Fibroblast of villous mesenchyme (primary cell): ENCODE data around the gene DLGAP4. TPM values are rescaled to one million over a fixed set of nuclear protein-coding genes. Genes with fewer than 3 reads are reported as not detected.

Experiments used
- DNase-seq: peaks from one replicate; pipeline ENCODE4 v3.0.0-alpha.2; 2010; ENCODE audit warnings: low read depth
- H3K4me3 ChIP-seq: 2 replicates; pipeline ENCODE4 v1.5.1; 2011; ENCODE audit warnings: low read depth, mild to moderate bottlenecking, low read length
- CTCF ChIP-seq: IDR thresholded peaks from 2 replicates; pipeline ENCODE4 v1.5.1; 2012; ENCODE audit warnings: low read depth, mild to moderate bottlenecking, low read length; ENCODE audit not compliant: insufficient read depth
- total RNA-seq: library from RNA; depleted of rRNA; stranded (reverse); fragments of >200 nt; gene quantifications from 2 replicates; pipeline ENCODE4 v1.2.3, GENCODE V29; 2012

DLGAP4 gene
- total RNA-seq, 1 donor = 15.5 TPM

DNA sequence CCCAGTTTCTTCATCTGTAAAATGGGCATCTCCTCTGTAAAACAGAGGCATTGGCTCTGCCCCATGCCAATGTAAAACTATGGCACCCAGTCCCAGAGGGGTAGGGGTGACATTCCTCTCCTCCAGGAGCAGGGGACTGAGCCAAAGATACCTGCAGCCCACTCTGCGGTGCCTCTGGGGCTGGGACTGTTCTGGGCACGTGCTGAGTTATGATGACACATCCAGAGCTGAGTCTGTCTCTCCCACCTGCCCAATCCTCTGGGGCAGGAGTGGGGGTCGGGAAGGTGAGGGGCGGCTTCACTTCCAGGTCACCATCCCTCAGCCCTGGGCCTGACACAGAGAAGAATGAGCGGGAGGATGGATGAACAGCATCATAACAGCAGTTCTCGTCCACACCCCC, 40.0 kb upstream of the DLGAP4 start:
- no peak for TF ChIP-seq CTCF
- DNase-seq = no peak
- H3K4me3 ChIP-seq = no peak overlapping the region

DNA sequence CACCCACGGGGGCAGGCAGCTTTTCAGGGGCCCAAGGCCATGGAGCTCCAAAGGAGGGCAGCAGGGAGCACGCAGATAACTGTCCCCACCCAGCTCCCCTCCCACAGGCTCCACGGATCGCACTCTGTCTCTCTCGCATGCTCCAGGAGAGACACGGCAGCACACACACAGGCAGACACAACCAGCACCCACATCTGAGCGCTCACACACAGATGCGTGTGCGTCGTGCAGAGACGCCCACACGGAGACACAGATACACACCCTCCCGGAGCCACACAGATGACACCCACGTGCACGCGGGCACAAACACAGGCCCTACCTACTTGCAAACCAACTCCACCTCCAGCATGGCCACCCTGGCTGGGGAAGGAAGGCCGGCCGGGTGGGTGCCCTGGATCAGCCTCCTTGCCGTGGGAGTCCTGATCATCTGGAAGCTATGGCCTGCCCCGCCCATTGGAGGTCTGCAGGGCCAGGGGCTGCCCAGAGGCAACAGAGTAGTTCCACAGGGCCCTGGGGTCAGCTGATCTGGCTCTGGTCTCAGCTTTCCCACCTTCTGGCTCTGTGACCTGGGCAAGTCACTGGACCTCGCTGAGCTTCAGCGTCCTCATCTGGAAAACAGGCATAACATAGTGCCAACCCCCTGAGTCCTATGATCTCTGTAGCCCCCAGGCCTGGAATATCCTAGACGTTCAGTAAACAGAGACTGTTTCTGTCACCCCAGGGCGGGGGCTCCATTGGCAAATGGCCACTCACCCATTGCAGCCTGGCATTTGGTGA, 38.3 kb upstream of the DLGAP4 start:
- no peak overlapping the region for H3K4me3 ChIP-seq
- TF ChIP-seq CTCF = no peak
- no peak for DNase-seq

GRCh38 chr20:36268440-36269342, 37.4 kb upstream of the DLGAP4 start:
- no peak overlapping the region for H3K4me3 ChIP-seq
- no peak for DNase-seq
- no peak for TF ChIP-seq CTCF

GRCh38 chr20:36269507-36269906, 36.6 kb upstream of the DLGAP4 start:
- DNase-seq = no peak
- no peak for TF ChIP-seq CTCF
- H3K4me3 ChIP-seq = no peak overlapping the region

GRCh38 chr20:36270744-36271638, 35.1 kb upstream of the DLGAP4 start:
- TF ChIP-seq CTCF = no peak
- H3K4me3 ChIP-seq = no peak overlapping the region

DNA sequence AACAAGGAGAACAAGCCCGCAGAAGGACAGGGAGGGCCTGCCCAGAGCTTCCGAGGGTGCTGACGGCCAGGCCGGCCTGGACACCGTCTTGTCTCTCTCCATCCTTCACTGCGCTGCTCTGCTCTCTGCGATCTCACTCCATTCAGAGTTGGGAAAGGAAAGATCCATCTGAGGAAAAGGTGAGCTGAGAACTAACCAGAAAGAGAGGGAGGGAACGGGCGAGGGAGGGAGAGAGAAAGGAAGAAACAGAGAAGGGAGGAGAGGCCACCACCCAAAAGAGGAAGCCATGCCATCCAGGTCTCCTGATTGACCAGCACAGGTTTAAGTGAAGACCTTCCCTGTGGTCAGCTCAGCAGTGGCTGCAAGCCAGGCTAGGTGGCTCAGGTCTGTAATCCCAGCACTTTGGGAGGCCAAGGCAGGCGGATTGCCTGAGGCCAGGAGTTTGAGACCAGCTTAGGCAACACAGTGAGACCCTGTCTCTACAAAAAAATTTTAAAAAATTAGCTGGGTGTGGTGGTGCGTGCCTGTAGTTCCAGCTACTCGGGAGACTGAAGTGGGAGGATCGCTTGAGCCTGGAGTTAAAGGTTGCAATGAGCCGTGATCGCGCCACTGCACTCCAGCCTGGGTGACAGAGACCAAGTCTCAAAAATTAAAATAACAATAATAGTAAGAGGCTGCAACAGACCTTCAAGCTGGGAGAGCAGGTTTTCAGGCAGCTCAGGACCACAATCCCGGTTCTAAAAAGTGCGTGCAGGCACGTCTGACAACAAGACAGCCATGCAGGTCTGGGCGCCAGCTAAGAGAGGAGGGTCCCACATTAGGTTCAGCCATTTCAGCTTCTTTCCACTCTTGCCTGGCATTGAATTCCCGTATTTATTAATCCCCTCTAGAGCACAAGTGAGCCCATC, 34.2 kb upstream of the DLGAP4 start:
- no peak for DNase-seq
- H3K4me3 ChIP-seq = no peak overlapping the region
- TF ChIP-seq CTCF = no peak

More at GRCh38 chr20:36270744-36271638, 35.1 kb upstream of the DLGAP4 start:
- no peak for DNase-seq
